HG02938 (cell line): ENCODE measurements around the gene GAL3ST3.
A peak's percentile ranks its signal among the peaks of the same experiment; 100 is the strongest.

Experiments
- ATAC-seq: cut with Tn5 transposase; IDR thresholded peaks from one replicate; pipeline ENCODE4 v1.9.1; 2021; ENCODE audit warnings: mild to moderate bottlenecking, moderate library complexity; ENCODE audit not compliant: unreplicated experiment

The GAL3ST3 gene

GRCh38 chr11:66069715-66070603 lies 21.0 kb upstream of the GAL3ST3 start, which contains the start of gene PACS1:
PACS1 (plus strand) TSS chr11:66070272; CDS start chr11:66070487, 215 bp downstream.
- no peak for ATAC-seq

GRCh38 chr11:66068923-66069714 lies 20.2 kb upstream of the GAL3ST3 start:
- ATAC-seq: no peak

- no peak for ATAC-seq
These were observed 19.3 kb upstream of the GAL3ST3 start for GRCh38 chr11:66068154-66068821.

GRCh38 chr11:66067640-66068039 lies 18.7 kb upstream of the GAL3ST3 start:
- no peak for ATAC-seq

- ATAC-seq: no peak
These were observed 17.8 kb upstream of the GAL3ST3 start for GRCh38 chr11:66066751-66067150.

GRCh38 chr11:66064571-66064970 lies 15.6 kb upstream of the GAL3ST3 start:
- ATAC-seq: no peak

DNA sequence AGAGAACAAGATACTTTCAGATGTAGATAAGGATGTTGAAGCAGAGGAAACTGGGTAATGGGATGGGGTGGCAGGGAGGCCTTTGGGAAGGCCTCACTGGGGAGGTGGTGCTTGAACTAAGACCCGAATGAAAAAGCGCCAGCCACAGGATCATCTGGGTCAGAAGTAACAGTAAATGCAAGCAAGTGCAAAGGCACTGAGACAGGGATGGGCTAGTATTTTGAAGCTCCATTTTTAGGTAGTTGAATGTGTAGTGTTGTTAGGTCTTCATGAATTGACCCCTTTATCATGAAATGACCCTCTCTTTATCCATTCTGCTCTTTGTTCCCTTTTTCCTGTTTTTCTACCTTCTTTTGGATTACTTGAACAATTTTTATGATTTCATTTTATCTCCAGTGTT lies 14.9 kb upstream of the GAL3ST3 start:
- no peak for ATAC-seq

DNA sequence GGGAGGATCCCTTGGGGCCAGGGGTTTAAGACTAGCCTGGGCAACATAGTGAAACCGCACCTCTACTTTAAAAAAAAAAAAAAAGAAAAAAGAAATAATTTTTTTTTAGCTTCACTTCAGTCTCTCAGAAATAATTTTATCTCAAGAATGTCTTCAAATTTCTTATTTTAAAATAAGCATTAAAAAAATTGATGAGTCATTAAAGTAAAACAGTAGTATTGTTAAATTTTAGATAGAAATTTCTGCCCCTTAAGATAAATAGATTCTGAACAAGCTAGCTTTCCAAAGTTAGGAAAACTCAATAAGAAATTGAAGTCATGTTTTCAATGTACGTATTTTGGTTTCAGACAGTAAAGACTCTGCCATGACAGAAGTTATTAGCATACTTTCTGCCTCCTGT lies 13.4 kb upstream of the GAL3ST3 start:
- ATAC-seq: no peak

- ATAC-seq: no peak
These were observed 12.3 kb upstream of the GAL3ST3 start for GRCh38 chr11:66061268-66061667.

DNA sequence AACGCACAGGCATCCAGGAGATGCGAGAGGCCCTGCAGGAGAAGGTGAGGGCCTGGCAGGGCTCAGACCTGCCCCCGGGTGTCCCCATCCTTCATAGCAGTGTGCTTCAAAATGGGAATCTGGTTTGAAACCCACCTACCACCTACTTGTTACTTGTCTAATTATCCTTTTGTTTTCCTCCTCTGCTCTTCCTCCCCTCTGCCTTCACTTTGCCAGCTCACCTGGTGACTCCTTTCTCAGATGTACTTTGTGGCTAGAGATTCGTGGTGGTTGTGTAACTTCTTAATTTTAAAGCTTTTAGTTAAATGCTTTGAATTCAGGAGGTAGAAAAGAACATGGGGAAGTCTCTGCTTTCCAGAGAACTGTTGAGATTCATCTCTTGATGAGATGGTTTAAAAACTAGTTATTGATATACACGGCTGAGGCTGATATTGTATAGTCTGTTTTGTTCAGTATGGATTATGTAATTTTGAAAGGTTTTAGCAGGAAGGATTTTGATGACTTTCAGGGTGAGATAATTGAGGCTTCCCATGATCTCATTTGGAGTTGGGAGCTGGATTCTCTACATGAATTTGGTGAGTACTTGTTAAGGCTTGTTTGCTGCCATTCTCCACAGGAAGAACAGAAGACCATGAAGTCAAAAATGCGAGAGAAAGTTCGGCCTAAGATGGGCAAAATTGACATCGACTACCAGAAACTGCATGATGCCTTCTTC lies 11.2 kb upstream of the GAL3ST3 start:
- no peak for ATAC-seq

- ATAC-seq: no peak
These were observed 7.5 kb upstream of the GAL3ST3 start for GRCh38 chr11:66056501-66056900.

DNA sequence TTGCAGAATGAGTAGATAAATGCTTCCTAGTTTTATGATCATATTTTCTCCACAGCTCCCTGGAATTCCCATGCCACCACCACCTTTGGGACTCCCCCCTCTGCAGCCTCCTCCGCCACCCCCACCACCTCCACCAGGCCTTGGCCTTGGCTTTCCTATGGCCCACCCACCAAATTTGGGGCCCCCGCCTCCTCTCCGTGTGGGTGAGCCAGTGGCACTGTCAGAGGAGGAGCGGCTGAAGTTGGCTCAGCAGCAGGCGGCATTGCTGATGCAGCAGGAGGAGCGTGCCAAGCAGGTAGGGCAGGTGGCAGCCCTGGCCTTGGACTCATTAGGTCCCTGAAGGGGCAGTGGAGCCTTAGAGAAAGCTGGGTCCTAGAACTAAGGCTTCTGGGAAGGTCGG lies 6.1 kb upstream of the GAL3ST3 start:
- no peak for ATAC-seq

DNA sequence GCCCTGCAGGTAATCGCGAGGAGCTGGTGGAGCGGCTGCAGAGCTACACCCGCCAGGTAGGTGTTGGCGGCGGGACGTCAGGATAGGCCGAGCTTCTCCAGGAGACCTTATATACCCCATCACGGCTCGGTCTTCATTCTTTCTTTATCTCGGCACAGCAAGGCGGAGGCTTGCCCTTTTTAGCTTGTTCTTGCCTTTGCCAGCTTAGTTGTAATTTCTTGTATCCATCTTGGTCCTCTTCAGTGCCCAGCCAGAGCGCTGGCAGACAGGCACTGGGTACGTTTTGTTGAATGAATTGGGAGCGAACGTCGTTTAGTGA lies 3.7 kb upstream of the GAL3ST3 start:
- no peak for ATAC-seq

DNA sequence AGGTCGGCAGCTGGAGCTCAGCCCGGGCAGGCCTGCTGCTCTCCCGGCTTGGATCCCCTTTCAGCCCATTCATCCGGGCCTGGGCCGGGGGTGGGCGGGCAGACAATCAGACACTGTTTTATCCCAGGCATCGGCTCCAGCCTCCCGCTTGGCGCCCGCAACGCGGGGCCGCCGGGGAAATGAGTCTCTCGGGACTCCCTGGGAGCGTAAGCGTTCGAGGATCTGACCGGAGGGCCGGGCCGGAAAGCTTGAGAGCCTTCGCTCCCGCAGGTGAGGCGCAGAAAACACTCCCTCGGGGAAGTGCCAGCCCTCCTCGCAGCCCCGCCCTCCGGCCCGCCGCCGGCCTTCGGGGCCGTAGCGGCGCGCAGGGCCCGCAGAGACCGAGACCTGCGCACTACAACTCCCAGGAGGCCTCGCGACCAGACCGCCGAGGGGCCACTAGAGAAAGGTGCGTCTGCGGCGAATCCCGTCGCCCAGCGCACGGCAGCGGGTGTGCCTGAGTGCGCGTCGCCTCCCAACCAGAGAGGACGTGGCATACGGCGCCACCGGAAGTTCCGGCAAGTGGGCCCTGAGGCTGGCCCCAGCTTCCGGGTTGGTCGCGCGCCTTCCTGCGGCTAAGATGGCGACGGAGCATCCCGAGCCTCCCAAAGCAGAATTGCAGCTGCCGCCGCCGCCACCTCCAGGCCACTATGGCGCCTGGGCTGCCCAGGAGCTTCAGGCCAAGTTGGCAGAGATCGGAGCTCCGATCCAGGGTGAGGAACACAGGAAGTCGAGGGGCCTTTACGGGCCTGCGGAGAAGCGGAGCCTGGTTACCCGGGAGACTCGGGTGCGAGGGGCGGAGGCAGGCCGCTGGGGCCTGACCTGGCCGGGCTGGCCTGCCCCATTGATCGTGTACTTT lies 3.1 kb upstream of the GAL3ST3 start, which contains the start of gene SF3B2:
Gene SF3B2 (plus strand): TSS at position 599 of the 898 bp plus-strand sequence. CDS start 21 bp downstream, at position 620.
- ATAC-seq: peak; percentile 93

DNA sequence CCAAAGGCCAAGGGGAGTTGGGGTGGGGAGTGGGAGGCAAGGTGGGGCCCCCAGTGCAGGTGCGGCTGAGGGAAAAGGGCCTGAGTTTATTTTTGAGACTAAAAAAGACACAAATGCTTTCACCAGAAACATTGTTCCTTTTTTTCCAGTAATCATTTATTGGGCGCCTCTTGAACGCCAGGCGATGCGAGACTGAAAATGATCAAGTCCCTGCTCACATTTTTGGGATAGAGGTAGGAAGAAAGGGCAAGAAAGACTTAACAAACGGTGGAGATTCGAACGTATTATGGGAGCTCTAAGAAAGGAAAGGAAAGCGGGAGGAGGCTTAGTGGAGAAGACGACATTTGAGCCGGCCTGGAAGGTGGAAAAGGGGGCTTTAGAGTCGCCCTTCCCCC lies 2.4 kb upstream of the GAL3ST3 start:
- no peak for ATAC-seq

DNA sequence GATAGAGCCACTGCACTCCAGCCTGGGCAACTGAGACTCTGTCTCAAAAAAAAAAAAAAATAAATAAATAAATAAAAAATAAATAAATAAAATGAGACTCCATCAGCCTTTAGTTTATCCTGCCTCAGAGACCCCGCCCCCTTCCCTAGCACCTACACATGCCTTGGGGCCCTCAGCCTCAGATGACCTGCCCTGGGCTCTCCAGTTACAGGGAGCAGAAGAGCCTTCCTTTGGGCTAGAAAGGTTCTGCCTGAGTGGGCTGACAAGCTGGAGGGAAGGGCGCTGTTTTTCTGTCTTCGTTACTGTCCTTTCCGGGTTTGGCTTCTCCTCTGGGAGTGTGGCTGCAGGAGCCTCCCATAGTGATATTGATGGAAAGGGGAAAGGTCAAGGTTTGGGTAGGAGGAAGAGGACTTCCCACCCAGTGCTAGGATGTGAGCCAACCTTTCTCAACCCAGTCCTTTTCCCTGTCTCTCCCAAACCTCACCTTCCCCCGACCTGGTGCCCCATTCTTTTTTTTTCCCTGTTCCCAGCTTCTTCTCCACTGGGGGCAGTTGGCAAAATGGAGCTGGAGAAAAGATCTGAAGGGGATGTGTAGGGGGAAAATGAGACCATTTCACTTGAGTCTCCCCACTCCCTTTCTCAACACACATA lies 1.7 kb upstream of the GAL3ST3 start:
- ATAC-seq: no peak

DNA sequence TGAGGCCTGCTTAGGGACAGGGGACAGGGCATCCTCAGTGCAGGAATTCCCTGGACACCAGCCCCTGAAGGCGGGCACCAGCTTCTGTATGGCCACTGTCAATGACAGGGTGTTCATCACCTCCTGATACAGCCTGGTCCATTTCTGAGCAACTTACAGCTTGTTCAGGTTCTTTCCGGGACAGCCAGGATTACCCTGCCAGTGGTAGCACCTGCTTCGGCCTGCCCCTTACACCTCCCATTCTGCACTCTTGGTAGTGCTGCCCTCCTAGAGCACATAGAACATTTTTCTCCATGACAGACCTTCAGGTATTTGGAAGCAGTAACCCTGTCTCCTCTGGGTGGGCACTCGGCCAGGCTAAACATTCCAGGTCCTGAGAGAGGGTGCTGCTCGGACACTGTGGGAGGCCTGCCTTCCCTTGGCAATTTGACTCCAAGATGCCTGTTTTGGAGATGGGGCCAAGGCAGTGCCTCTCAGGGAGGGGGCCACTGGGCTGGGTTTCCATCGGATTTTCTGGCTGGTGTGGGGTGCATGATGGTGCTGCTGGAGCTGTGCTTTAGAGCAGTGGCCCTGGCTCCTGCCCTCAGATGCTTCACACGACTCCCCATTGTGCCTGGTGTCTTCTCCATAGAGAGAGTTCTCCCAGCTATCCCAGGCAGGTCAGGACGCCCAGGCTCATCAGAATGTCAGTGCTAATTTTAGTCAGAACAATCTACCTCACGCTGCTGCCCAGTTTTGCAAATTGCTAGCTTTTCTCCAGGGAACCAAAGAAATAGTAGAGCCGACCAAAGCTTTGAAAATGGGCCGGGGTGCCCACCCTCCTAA lies 1.2 kb downstream of the GAL3ST3 start:
- no peak for ATAC-seq

DNA sequence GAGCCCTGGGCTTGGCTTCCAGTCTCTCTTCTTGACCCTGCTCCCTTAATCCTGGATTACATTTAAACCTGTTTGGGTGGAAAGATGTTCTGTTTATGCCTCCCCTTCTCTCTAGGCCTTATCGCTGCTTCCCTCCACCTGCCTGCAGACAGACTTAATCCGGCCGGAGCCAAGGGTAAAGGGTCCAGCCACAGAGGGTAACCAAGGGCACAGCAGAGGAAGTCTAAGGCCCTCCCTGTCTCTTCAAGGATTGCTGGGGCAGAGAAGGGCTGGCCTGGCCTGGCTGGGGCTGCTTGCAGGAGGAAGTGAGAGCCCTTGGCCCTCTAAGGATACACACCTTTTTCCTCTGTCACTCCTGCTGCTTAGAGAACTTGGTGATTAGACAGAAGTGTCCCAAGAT lies 2.1 kb downstream of the GAL3ST3 start:
- no peak for ATAC-seq
